H1 (cell line): ENCODE data around the gene RGL3. TPM values are rescaled to one million over a fixed set of nuclear protein-coding genes. Genes with fewer than 3 reads are reported as not detected.

Experiments
- CTCF ChIA-PET: fragments of 300-600 bp; sonication (Branson Sonifier 250); formaldehyde crosslinking; loops from one replicate; lab custom pipeline; 2021; ENCODE audit not compliant: partially characterized antibody; lab: Charles Lee
- POLR2A ChIA-PET: fragments of 300-600 bp; sonication (Branson Sonifier 250); formaldehyde crosslinking; loops from one replicate; lab custom pipeline; 2021; ENCODE audit warnings: inconsistent platforms; ENCODE audit not compliant: partially characterized antibody; lab: Charles Lee
- DNase-seq, 2 experiments: peaks; one replicate each; pipeline versions ENCODE4 v3.0.0 to v3.0.0-alpha.2; 2010 to 2022; ENCODE audit warnings: low spot score in 2 of 2, low read depth in 1 of 2, mixed read lengths in 1 of 2
- FAIRE-seq: peaks from 2 replicates; lab custom pipeline; 2011; peaks lifted over from hg19 to GRCh38; lab: Jason Lieb, UNC
- H2AFZ ChIP-seq: 2 replicates; pipeline ENCODE4 v1.8.1; 2012; ENCODE audit warnings: low read length, inconsistent platforms
- H2AK5ac ChIP-seq: 2 replicates; pipeline ENCODE4 v1.6.1; 2013; ENCODE audit warnings: low read depth, low read length
- H2BK120ac ChIP-seq: replicated peaks from 2 replicates; pipeline ENCODE3; 2013; ENCODE audit warnings: low read depth, low read length, inconsistent platforms
- H2BK12ac ChIP-seq: 2 replicates; pipeline ENCODE4 v1.6.1; 2013; ENCODE audit warnings: low read depth, low read length
- H2BK15ac ChIP-seq: 2 replicates; pipeline ENCODE4 v1.6.1; 2013; ENCODE audit warnings: low read length
- H2BK20ac ChIP-seq: 2 replicates; pipeline ENCODE4 v1.6.1; 2013; ENCODE audit warnings: low read length
- H2BK5ac ChIP-seq: 2 replicates; pipeline ENCODE4 v1.6.1; 2013; ENCODE audit warnings: low read depth, low read length
- H3K14ac ChIP-seq: 2 replicates; pipeline ENCODE4 v1.6.1; 2013; ENCODE audit warnings: inconsistent platforms; ENCODE audit not compliant: insufficient read length
- H3K18ac ChIP-seq: 2 replicates; pipeline ENCODE4 v1.6.1; 2013; ENCODE audit warnings: low read length; ENCODE audit errors: extremely low read depth
- H3K23ac ChIP-seq: 2 replicates; pipeline ENCODE4 v1.6.1; 2013; ENCODE audit warnings: inconsistent platforms; ENCODE audit not compliant: insufficient read length
- H3K23me2 ChIP-seq: 2 replicates; pipeline ENCODE4 v1.6.1; 2013; ENCODE audit warnings: low read depth, low read length
- H3K27ac ChIP-seq: 2 replicates; pipeline ENCODE4 v1.6.1; 2011; ENCODE audit warnings: low read depth, low read length, inconsistent platforms
- H3K27me3 ChIP-seq, 4 experiments: replicated peaks in 1 of 4; 1 replicate in 1 of 4; 2 replicates in 3 of 4; pipeline versions ENCODE4 v1.6.1 to v1.8.1; 2011 to 2013; ENCODE audit warnings: low read length in 3 of 4, mild to moderate bottlenecking in 3 of 4, inconsistent platforms in 2 of 4, mixed read lengths in 2 of 4, moderate library complexity in 1 of 4; ENCODE audit not compliant: control insufficient read depth in 3 of 4, insufficient read depth in 3 of 4; ENCODE audit errors: extremely low read depth in 1 of 4
- H3K36me3 ChIP-seq, 4 experiments: 2 replicates each; pipeline versions ENCODE4 v1.6.1 to v1.8.1; 2011 to 2013; ENCODE audit warnings: mild to moderate bottlenecking in 4 of 4, low read length in 3 of 4, moderate library complexity in 2 of 4, control low read depth in 1 of 4, inconsistent platforms in 1 of 4; ENCODE audit not compliant: insufficient read depth in 4 of 4, control insufficient read depth in 2 of 4
- H3K4ac ChIP-seq: replicated peaks from 2 replicates; pipeline ENCODE3; 2013; ENCODE audit warnings: low read length, low read depth, mixed read lengths, inconsistent platforms; ENCODE audit not compliant: insufficient read length
- H3K4me1 ChIP-seq, 4 experiments: replicated peaks in 1 of 4; 1 replicate in 1 of 4; 2 replicates in 3 of 4; pipeline versions ENCODE4 v1.6.1 to v1.8.1; 2011 to 2013; ENCODE audit warnings: low read length in 3 of 4, inconsistent platforms in 2 of 4, mixed read lengths in 1 of 4; ENCODE audit not compliant: insufficient read depth in 4 of 4, control insufficient read depth in 3 of 4
- H3K4me2 ChIP-seq, 2 experiments: 2 replicates each; pipeline versions ENCODE4 v1.6.1 to v1.8.1; 2011 to 2013; ENCODE audit warnings: low read depth in 2 of 2, low read length in 2 of 2, control low read depth in 1 of 2, inconsistent platforms in 1 of 2, mild to moderate bottlenecking in 1 of 2; ENCODE audit not compliant: insufficient read depth in 1 of 2
- H3K4me3 ChIP-seq, 4 experiments: fragments of 200-600, 300-600 bp in 1 of 4; sonication (generic), shearing (Covaris generic), sonication (Bioruptor Twin) in 1 of 4; 2 replicates each; pipeline versions ENCODE4 v1.5.1 to v1.8.1; 2011 to 2016; ENCODE audit warnings: low read length in 4 of 4, low read depth in 3 of 4, control low read depth in 2 of 4, inconsistent platforms in 2 of 4, mild to moderate bottlenecking in 2 of 4, mixed read lengths in 1 of 4, moderate library complexity in 1 of 4; ENCODE audit not compliant: insufficient read depth in 2 of 4; ENCODE audit errors: extremely low read depth in 1 of 4
- H3K56ac ChIP-seq: replicated peaks from 2 replicates; pipeline ENCODE3; 2013; ENCODE audit warnings: low read depth, mild to moderate bottlenecking, mixed read lengths, low read length, inconsistent platforms; ENCODE audit not compliant: insufficient read length
- H3K79me1 ChIP-seq: 2 replicates; pipeline ENCODE4 v1.6.1; 2013; ENCODE audit warnings: low read depth, low read length, control low read depth
- H3K79me2 ChIP-seq, 2 experiments: 2 replicates each; pipeline versions ENCODE4 v1.6.1 to v1.8.1; 2012 to 2013; ENCODE audit warnings: low read length in 2 of 2, mild to moderate bottlenecking in 2 of 2, inconsistent platforms in 1 of 2; ENCODE audit not compliant: insufficient read depth in 2 of 2, control insufficient read depth in 1 of 2
- H3K9ac ChIP-seq, 4 experiments: replicated peaks in 1 of 4; 1 replicate in 1 of 4; 2 replicates in 3 of 4; pipeline versions ENCODE4 v1.6.1 to v1.8.1; 2011 to 2013; ENCODE audit warnings: low read depth in 3 of 4, low read length in 3 of 4, control low read depth in 2 of 4, mild to moderate bottlenecking in 2 of 4, moderate library complexity in 2 of 4, inconsistent platforms in 1 of 4; ENCODE audit errors: extremely low read depth in 1 of 4
- H3K9me3 ChIP-seq, 2 experiments: 2 replicates each; pipeline versions ENCODE4 v1.6.1 to v1.8.1; 2012 to 2013; ENCODE audit warnings: mild to moderate bottlenecking in 2 of 2, moderate library complexity in 2 of 2, control low read depth in 1 of 2, inconsistent platforms in 1 of 2, low read depth in 1 of 2, low read length in 1 of 2, mixed read lengths in 1 of 2; ENCODE audit not compliant: insufficient read depth in 2 of 2
- H4K20me1 ChIP-seq, 2 experiments: replicated peaks in 1 of 2; 2 replicates each; pipeline versions ENCODE3 to v1.8.1; 2011 to 2013; ENCODE audit warnings: inconsistent platforms in 2 of 2, low read length in 2 of 2, mild to moderate bottlenecking in 1 of 2; ENCODE audit not compliant: insufficient read depth in 2 of 2, control insufficient read depth in 1 of 2
- H4K5ac ChIP-seq: 2 replicates; pipeline ENCODE4 v1.6.1; 2013; ENCODE audit warnings: low read length, low read depth, mixed read lengths, inconsistent platforms; ENCODE audit not compliant: insufficient read length
- H4K8ac ChIP-seq: 2 replicates; pipeline ENCODE4 v1.8.0; 2013; ENCODE audit warnings: mild to moderate bottlenecking, moderate library complexity, low read length, inconsistent platforms; ENCODE audit not compliant: insufficient read depth; ENCODE audit errors: extremely low read depth
- H4K91ac ChIP-seq: replicated peaks from 2 replicates; pipeline ENCODE3; 2013; ENCODE audit warnings: low read length, mixed read lengths, inconsistent platforms; ENCODE audit not compliant: insufficient read length
- ASH2L ChIP-seq: fragments of 200-600, 300-600 bp; sonication (generic); IDR thresholded peaks from one replicate; pipeline ENCODE4 v1.7.1; 2017; ENCODE audit warnings: low read length
- BRCA1 ChIP-seq: IDR thresholded peaks from 2 replicates; pipeline ENCODE4 v1.6.1; 2012; ENCODE audit warnings: low read depth, low read length, improper control_type of control experiment
- CHD1 ChIP-seq: IDR thresholded peaks from 2 replicates; pipeline ENCODE4 v1.6.1; 2012; ENCODE audit warnings: low read depth, low read length, improper control_type of control experiment
- EP300 ChIP-seq, 2 experiments: IDR thresholded peaks; 1 replicate in 1 of 2; 2 replicates in 1 of 2; pipeline ENCODE4 v1.6.1; 2011 to 2012; ENCODE audit warnings: low read depth in 2 of 2, low read length in 2 of 2, mild to moderate bottlenecking in 2 of 2, borderline replicate concordance in 1 of 2, inconsistent platforms in 1 of 2, moderate library complexity in 1 of 2
- RBBP5 ChIP-seq: IDR thresholded peaks from 2 replicates; pipeline ENCODE4 v1.7.1; 2012; ENCODE audit warnings: low read depth, mild to moderate bottlenecking, inconsistent platforms, low read length, moderate library complexity, borderline replicate concordance
- RNF2 ChIP-seq: fragments of 200-900, 300-1000 bp; sonication (generic); IDR thresholded peaks from 2 replicates; pipeline ENCODE4 v1.7.1; 2016; ENCODE audit warnings: borderline replicate concordance, low read depth, mild to moderate bottlenecking, antibody characterized with exemption, low read length; ENCODE audit not compliant: poor library complexity, severe bottlenecking; ENCODE audit errors: missing control alignments
- RXRA ChIP-seq: IDR thresholded peaks from 2 replicates; pipeline ENCODE4 v1.6.1; 2011; ENCODE audit warnings: low read depth, mild to moderate bottlenecking, low read length, moderate library complexity; ENCODE audit not compliant: insufficient read depth
- SAP30 ChIP-seq: fragments of 300-600 bp; sonication (generic); IDR thresholded peaks from 2 replicates; pipeline ENCODE4 v1.7.1; 2012; ENCODE audit warnings: low read length, moderate library complexity, mild to moderate bottlenecking, inconsistent platforms; ENCODE audit not compliant: insufficient read depth, insufficient replicate concordance
- TCF12 ChIP-seq: IDR thresholded peaks from 2 replicates; pipeline ENCODE4 v1.6.1; 2011; ENCODE audit warnings: low read depth, mild to moderate bottlenecking, low read length
- TEAD4 ChIP-seq: IDR thresholded peaks from 2 replicates; pipeline ENCODE4 v1.6.1; 2012; ENCODE audit warnings: low read depth, low read length, inconsistent platforms, mixed read lengths
- WGBS, 2 experiments: shearing (Covaris generic) in 1 of 2; methylation state at CpG; one replicate each; pipeline versions ENCODE4 v1.1.6 to v1.1.7; 2013 to 2015; ENCODE audit warnings: low lambda C conversion rate in 2 of 2, mixed read lengths in 2 of 2, inconsistent platforms in 1 of 2, low coverage in 1 of 2, missing lambda C conversion rate in 1 of 2; ENCODE audit not compliant: insufficient replicate concordance in 2 of 2, insufficient coverage in 1 of 2, insufficient read length in 1 of 2; ENCODE audit errors: extremely low coverage in 1 of 2, missing lambda C conversion rate in 1 of 2; 5-methylcytosine and 5-hydroxymethylcytosine counted together
- polyA plus RNA-seq, 7 experiments: library from polyadenylated mRNA; depleted of rRNA in 3 of 7; stranded (reverse) in 5 of 7; unstranded in 2 of 7; fragments of >200 nt in 5 of 7; fragments of 200-250 nt in 2 of 7; gene quantifications; 1 replicate in 5 of 7; 2 replicates in 1 of 7; 4 replicates in 1 of 7; pipeline versions ENCODE4 v1.2.1 to v1.2.3, GENCODE V29; 2011 to 2013; ENCODE audit warnings: missing spikeins in 2 of 7, mixed read lengths in 2 of 7
- total RNA-seq: library from RNA; stranded (reverse); fragmentation: NEBNext Ultra II Directional; extraction: Animal tissue kit (Norgen Biotek cat#: 25700); gene quantifications from 2 replicates; pipeline ENCODE4 v1.2.1, GENCODE V29; 2021
- TF ChIP-seq, protein P1 (sequence below): IDR thresholded peaks from 2 replicates; pipeline ENCODE4 v1.6.1; 2012; ENCODE audit warnings: low read length, inconsistent platforms

The RGL3 gene
- total and polyA plus RNA-seq, 2 of the 8 experiments (the other 6 are each of a cell fraction or from before 2014, with no cell fraction given): 36.9 to 40.9 TPM

DNA sequence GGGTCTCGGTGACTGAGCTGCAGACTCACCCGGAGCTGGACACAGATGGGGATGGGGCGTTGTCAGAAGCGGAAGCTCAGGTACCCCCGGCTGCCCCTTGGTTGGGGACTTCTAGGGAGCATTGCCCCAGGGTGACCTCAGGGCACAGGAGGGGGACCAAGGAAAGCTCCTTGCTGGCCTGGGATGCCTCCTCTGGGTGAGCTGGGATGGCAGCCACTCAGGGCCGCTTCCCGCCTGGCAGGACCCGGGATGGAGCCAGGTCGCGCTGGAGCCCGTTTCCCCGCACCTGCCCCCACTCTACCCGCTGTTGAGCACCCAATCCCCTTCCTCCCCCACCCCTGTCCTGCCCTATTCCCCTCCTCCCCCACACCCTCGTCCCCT lies 27.1 kb upstream of the RGL3 start:
- peaks cover 22 to 60% (median 47%) of the 10 kb centered on the region in 4 experiments for H3K36me3 ChIP-seq
- H3K79me2 ChIP-seq: no peaks in the 10 kb centered on the region
- H3K4me2 ChIP-seq: no peak overlapping the region
- WGBS, 2 experiments: 94% methylated on average over 9 of the region's 14 CpGs; no CpG with 5 or more reads in 1 of the 2 experiments
- peak in 1 of 2 experiments; percentile 48 for DNase-seq
- H3K18ac ChIP-seq: no peak overlapping the region
- H3K56ac ChIP-seq: no peak overlapping the region
- CTCF ChIA-PET: interaction anchor here (0.5 to 13.0 kb wide), 26 partner anchors 8 to 287 kb away, joined by 3 to 192 read pairs (median 4); partner anchors contain the start of genes CCDC159, EPOR, ODAD3 and PRKCSH
- peaks cover 7 to 20% of the 10 kb centered on the region in 2 experiments for H4K20me1 ChIP-seq
- H3K4ac ChIP-seq: no peak overlapping the region
- H3K4me3 ChIP-seq: no peak overlapping the region
- H4K5ac ChIP-seq: no peak overlapping the region
- H2AK5ac ChIP-seq: no peak overlapping the region
- H3K14ac ChIP-seq: no peak overlapping the region
- H2BK120ac ChIP-seq: no peak overlapping the region
- H3K23me2 ChIP-seq: no peaks in the 10 kb centered on the region
- H2BK5ac ChIP-seq: no peak overlapping the region
- no peak overlapping the region for H2AFZ ChIP-seq
- POLR2A ChIA-PET: interaction anchor here (1.0 to 1.8 kb wide), 9 partner anchors 11 to 118 kb away, joined by 3 to 9 read pairs (median 4); partner anchors contain the start of genes EPOR, ODAD3, PRKCSH and RGL3
- no peak overlapping the region for H3K27ac ChIP-seq
- H3K9me3 ChIP-seq: no peaks in the 10 kb centered on the region
- H3K79me1 ChIP-seq: peaks cover 2% of the 10 kb centered on the region; the same call in 1 of the 2 replicates
- TF ChIP-seq RNF2 (no peak), RXRA (no peak), CHD1 (no peak), TEAD4 (no peak), ASH2L (no peak), EP300 (IDR thresholded peaks at IDR 0.05; ENCODE audit: borderline replicate concordance in 1 of 2, low read depth in 2 of 2, low read length in 2 of 2) (no peak), TCF12 (no peak), BRCA1 (no peak), RBBP5 (no peak), SAP30 (no peak)
- TF ChIP-seq, protein P1, sequence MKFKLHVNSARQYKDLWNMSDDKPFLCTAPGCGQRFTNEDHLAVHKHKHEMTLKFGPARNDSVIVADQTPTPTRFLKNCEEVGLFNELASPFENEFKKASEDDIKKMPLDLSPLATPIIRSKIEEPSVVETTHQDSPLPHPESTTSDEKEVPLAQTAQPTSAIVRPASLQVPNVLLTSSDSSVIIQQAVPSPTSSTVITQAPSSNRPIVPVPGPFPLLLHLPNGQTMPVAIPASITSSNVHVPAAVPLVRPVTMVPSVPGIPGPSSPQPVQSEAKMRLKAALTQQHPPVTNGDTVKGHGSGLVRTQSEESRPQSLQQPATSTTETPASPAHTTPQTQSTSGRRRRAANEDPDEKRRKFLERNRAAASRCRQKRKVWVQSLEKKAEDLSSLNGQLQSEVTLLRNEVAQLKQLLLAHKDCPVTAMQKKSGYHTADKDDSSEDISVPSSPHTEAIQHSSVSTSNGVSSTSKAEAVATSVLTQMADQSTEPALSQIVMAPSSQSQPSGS: no peak
- no peak overlapping the region for H2BK12ac ChIP-seq
- H4K8ac ChIP-seq: no peak overlapping the region
- no peak overlapping the region for H2BK15ac ChIP-seq
- no peak overlapping the region for H3K23ac ChIP-seq
- H3K27me3 ChIP-seq: no peaks in the 10 kb centered on the region
- H2BK20ac ChIP-seq: no peak overlapping the region
- no peak overlapping the region for H4K91ac ChIP-seq
- no peak for FAIRE-seq
- no peak overlapping the region; a peak in 2 of 7 replicates for H3K9ac ChIP-seq
- peaks cover 0 to 3% (median 1%) of the 10 kb centered on the region in 4 experiments; a peak in 4 of 7 replicates for H3K4me1 ChIP-seq
